ENCODE results near the gene MUC22. TPM values are rescaled to one million over a fixed set of nuclear protein-coding genes. Genes with fewer than 3 reads are reported as not detected.

The MUC22 gene
- not detected in 2 replicates for total RNA-seq (2013; cell fraction: nucleolus; rRNA removed)
- under 0.01 TPM in 2 replicates for total RNA-seq (2014; rRNA removed)
- 0.09 TPM in 1 of 2 replicates, not detected in the other for total RNA-seq (2014; rRNA removed; fragmentation: Illumina TruSeq; extraction: Trizol)
- total RNA-seq (2021) = 0.03 TPM in 1 of 2 replicates, not detected in the other
- polyA plus RNA-seq (2011; ENCODE audit: low read depth) = not detected
- not detected in 2 replicates for polyA plus RNA-seq (2011; rRNA removed)
- not detected in 2 replicates for polyA plus RNA-seq (2011; cell fraction: cytosol; rRNA removed)
- polyA plus RNA-seq (2011; cell fraction: nucleus; rRNA removed) = not detected in 2 replicates
- not detected in 2 replicates for polyA plus RNA-seq (2012)
- polyA plus RNA-seq (2014; fragmentation: Illumina TruSeq; extraction: Trizol) = 0.06 TPM in 2 replicates
- under 1 TPM in 1 of 2 experiments, not detected in 1; 0.06 TPM for polyA plus RNA-seq (2014; fragmentation: Nextera tagmentation; extraction: Ambion mirVana)
- 0.01 and 0.03 TPM in 2 replicates for polyA plus RNA-seq (2014; rRNA removed)
- not detected for polyA plus RNA-seq (2016; fragmentation: Nextera tagmentation; extraction: Ambion mirVana)
- not detected in 2 replicates for polyA minus RNA-seq (2011; rRNA and poly(A)+ RNA removed)
- polyA minus RNA-seq (2011; cell fraction: cytosol; rRNA and poly(A)+ RNA removed) = not detected in 2 replicates
- polyA minus RNA-seq (2011; cell fraction: nucleus; rRNA and poly(A)+ RNA removed) = not detected in 2 replicates
- Bru-seq, nascent RNA = not detected
- percentile 4 among the genes with signal in this experiment for BruChase-seq, experiment 1, labeled RNA remaining after a 6-hour chase
- BruChase-seq, experiment 2, labeled RNA remaining after a 2-hour chase = not detected
- long read RNA-seq, experiment 1 = 0 reads
- long read RNA-seq, experiment 2 = 0 reads

GRCh38 chr6:31010393-31011060 is at the start of gene MUC22:
MUC22 (plus strand) TSS chr6:31010474; CDS start chr6:31010707, 233 bp downstream.
- H3K4me3 ChIP-seq = no peak within 1 kb of the TSS
- ChIA-PET SMC1A (ENCODE audit: uncharacterized antibody, unreplicated experiment) (no interaction called here), CTCF (no interaction called here), POLR2A (no interaction called here), RAD21 (ENCODE audit: unreplicated experiment) (interaction anchor here (0.7 kb wide), 1 partner anchor 653 kb away, joined by 3 read pairs; no protein-coding TSS in a partner anchor)
- H3K9me3 ChIP-seq (replicated peaks; ENCODE audit: control insufficient read depth, insufficient read depth, low read length) = no peaks in the 10 kb centered on the region
- no peaks in the 10 kb centered on the region for H4K20me1 ChIP-seq (ENCODE audit: control insufficient read depth, insufficient read depth)
- no peaks in the 10 kb centered on the region for H3K36me3 ChIP-seq (ENCODE audit: control insufficient read depth in 2 of 2, insufficient read depth in 2 of 2, low read length in 1 of 2)
- no peak within 1 kb of the TSS for H3K4me2 ChIP-seq (ENCODE audit: control insufficient read depth, insufficient read depth)
- H3K79me2 ChIP-seq (ENCODE audit: control insufficient read depth, insufficient read depth, low read length) = no peaks in the 10 kb centered on the region
- no peak within 1 kb of the TSS for H3K27ac ChIP-seq (ENCODE audit: control insufficient read depth, insufficient read depth)
- no peak for ATAC-seq
- in situ Hi-C loops (cut with MboI) (no loop called here), intact Hi-C loops (cut with micrococcal nuclease; ENCODE audit: unreplicated experiment) (no loop called here)
- H3K9ac ChIP-seq (ENCODE audit: control insufficient read depth, insufficient read depth, low read length) = no peak within 1 kb of the TSS
- no peak for DNase-seq (ENCODE audit: low read depth, low spot score)
- 58% methylated on average over 4 of the region's 4 CpGs for WGBS (ENCODE audit: insufficient coverage, insufficient replicate concordance, low lambda C conversion rate, missing lambda C conversion rate)
- no peak within 1 kb of the TSS for H2AFZ ChIP-seq (ENCODE audit: control insufficient read depth, low read depth, low read length)
- TF ChIP-seq, protein P1, sequence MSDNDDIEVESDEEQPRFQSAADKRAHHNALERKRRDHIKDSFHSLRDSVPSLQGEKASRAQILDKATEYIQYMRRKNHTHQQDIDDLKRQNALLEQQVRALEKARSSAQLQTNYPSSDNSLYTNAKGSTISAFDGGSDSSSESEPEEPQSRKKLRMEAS (IDR thresholded peaks at IDR 0.05; ENCODE audit: low read depth, low read length) = no peak
- TF ChIP-seq POU2F2 (IDR thresholded peaks at IDR 0.05; ENCODE audit: borderline replicate concordance, low read depth, low read length) = no peak
- no peak for TF ChIP-seq ZNF384 (IDR thresholded peaks at IDR 0.05; ENCODE audit: borderline replicate concordance, low read depth, low read length)
- no peak for TF ChIP-seq RELA (IDR thresholded peaks at IDR 0.05; ENCODE audit: borderline replicate concordance, partially characterized antibody)
- TF ChIP-seq CEBPB (IDR thresholded peaks at IDR 0.05; ENCODE audit: borderline replicate concordance in 1 of 2, low read depth in 2 of 2, low read length in 2 of 2) = no peak
- TF ChIP-seq, protein P2, sequence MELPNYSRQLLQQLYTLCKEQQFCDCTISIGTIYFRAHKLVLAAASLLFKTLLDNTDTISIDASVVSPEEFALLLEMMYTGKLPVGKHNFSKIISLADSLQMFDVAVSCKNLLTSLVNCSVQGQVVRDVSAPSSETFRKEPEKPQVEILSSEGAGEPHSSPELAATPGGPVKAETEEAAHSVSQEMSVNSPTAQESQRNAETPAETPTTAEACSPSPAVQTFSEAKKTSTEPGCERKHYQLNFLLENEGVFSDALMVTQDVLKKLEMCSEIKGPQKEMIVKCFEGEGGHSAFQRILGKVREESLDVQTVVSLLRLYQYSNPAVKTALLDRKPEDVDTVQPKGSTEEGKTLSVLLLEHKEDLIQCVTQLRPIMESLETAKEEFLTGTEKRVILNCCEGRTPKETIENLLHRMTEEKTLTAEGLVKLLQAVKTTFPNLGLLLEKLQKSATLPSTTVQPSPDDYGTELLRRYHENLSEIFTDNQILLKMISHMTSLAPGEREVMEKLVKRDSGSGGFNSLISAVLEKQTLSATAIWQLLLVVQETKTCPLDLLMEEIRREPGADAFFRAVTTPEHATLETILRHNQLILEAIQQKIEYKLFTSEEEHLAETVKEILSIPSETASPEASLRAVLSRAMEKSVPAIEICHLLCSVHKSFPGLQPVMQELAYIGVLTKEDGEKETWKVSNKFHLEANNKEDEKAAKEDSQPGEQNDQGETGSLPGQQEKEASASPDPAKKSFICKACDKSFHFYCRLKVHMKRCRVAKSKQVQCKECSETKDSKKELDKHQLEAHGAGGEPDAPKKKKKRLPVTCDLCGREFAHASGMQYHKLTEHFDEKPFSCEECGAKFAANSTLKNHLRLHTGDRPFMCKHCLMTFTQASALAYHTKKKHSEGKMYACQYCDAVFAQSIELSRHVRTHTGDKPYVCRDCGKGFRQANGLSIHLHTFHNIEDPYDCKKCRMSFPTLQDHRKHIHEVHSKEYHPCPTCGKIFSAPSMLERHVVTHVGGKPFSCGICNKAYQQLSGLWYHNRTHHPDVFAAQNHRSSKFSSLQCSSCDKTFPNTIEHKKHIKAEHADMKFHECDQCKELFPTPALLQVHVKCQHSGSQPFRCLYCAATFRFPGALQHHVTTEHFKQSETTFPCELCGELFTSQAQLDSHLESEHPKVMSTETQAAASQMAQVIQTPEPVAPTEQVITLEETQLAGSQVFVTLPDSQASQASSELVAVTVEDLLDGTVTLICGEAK (IDR thresholded peaks at IDR 0.05; ENCODE audit: borderline replicate concordance) = no peak
- TF ChIP-seq POLR2AphosphoS5 (IDR thresholded peaks at IDR 0.05; ENCODE audit: low read length) = no peak
- TF ChIP-seq STAT1 (conservative IDR thresholded peaks at IDR 0.05) = no peak
- TF ChIP-seq CBX5 (IDR thresholded peaks at IDR 0.05; ENCODE audit: low read depth) = no peak
- BruUV-seq (replicated peaks) = no TSS peak
- peaks cover 3% of the 10 kb centered on the region for H3K4me1 ChIP-seq (ENCODE audit: control insufficient read depth, insufficient read depth, low read length)
- FAIRE-seq = no peak
- H3K27me3 ChIP-seq (replicated peaks in 1 of 2; ENCODE audit: control insufficient read depth in 2 of 2, insufficient read depth in 2 of 2, low read length in 1 of 2) = peaks cover 0 to 2% of the 10 kb centered on the region in 2 experiments; a peak in 2 of 4 replicates

All from GM12878 (cell line).